NCI-H2171 (cell line): ENCODE results near the gene CLDN11.

Source experiments
- DNase-seq: peaks from one replicate; lab custom pipeline; 2025; lab: John Stamatoyannopoulos, UW

CLDN11 gene

DNA sequence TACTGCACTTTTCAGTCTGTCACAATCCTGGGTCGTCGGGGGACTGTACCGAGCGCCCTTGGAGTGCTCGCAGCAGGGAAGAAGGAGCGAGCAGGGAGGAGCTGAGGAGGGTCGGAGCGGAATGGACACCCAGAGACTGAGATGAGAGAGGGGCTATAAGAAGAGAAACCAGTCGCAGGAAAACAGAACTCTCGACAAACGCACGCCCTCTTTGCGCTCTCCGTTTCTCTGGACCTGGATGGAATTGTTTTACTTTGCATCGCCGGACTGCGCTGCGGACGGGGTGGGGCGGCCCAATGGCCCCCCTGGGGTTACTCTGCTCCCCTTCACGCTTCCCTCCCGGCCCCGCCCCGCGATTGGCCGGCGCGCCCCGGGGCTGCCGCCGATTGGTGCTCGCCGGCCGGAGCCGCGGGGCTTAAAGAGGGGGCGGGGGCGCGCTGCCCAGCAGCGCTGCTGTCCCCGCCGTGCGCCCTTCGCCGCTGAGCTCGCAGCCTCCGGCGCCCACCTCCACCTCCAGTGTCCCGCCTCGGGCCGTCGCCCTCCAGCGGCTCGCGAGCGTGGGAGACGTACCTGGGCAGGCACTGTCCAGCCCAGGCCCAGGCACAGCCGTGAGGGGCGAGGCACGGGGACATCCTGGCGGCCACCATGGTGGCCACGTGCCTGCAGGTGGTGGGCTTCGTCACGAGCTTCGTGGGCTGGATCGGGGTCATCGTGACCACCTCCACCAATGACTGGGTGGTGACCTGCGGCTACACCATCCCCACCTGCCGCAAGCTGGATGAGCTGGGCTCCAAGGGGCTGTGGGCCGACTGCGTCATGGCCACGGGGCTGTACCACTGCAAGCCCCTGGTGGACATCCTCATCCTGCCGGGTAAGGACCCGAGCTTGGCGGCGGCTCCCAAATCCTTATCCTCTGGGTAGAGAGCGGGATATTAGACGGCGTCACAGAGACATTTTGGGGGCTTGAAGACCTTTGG is at the start of gene CLDN11:
CLDN11 (plus strand) TSS at position 447 of the 977 bp plus-strand sequence; CDS start at position 646, 199 bp downstream.
- no peak for DNase-seq

DNA sequence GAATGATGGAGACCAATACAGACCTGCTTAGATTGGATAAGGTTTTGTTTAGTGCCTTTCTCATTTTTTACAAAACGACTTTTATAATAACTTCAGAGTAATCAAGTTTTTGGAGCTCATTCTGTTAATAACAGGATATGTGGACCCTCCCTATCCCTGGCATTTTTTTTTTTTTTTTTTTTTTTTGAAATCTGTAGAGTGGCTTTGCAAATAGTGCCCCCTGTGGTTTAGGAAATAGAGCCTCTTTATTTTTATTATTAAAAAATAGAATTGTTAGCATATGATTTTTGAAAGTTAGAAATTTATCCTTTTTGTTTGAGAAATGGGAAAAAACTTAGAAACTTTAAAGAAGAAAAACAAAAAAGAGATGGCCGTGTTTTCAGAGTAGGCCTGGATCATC is 49.7 kb upstream of the CLDN11 start:
- DNase-seq = no peak

DNA sequence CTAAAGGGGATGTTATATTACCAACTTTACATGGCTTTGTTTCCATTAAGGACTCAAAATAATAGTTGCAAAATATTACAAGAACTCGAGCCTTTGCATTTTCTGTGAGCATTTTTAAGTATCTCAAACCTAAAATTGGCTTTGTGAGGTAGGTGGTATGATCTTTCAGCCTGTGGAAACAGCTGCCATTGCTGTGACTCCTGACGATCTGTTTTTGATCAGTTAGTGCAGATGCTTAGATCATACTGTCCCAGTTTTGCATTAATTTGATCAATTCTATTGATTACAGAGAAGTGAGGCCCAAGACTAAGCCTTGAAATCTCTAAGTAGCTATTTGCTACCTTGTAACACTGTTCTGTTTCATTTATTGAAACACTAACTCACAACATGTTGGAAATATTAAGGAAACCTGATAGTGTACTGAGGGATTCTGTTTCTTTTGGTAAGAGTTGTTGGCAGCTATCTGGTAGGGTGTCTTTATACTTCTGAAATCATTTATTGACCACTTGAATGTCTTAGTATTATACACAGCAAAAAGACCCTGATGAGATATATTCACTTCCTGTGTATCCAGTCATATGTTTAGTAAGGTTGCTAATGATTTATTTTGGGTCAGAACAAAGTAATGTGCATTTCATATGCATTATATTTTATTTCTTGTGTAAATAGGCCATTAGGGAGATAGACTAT is 46.3 kb upstream of the CLDN11 start:
- DNase-seq = no peak

DNA sequence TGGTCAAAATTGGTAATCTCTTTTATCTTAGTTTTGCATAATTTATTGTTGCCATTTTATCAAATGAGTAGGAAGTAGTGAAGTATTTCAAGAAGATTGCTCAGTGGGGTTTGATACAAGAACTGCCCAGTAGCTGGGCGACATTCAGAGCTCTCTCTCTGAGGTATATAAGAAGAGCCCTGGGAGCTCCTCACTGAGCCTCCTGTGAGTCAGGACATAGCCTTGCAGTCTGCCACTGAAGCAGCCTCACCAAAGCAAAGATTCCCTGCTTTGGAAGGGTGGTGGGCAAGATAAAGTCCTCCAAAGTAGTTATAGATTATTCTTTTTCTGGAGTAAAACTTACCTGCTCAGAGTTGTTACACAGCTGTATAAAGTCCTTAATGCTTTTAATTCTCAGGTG is 35.1 kb upstream of the CLDN11 start:
- DNase-seq = no peak

DNA sequence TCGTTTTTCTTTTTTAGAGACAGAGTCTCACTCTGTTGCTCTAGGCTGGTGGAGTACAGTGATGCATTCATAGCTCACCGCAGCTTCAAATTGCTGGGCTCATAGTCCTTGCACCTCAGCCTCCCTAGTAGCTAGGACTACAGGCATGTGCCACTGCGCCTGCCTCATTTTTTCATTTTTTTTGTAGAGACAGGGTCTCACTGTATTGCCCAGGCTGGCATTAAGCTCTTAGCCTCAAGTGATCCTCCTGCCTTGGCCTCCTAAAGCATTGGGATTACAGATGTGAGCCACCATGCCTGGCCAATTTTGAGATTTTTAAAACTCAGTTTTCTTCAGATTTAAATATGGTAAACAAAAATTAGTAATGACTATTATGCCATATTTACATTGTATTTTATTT is 32.2 kb upstream of the CLDN11 start:
- DNase-seq = no peak

DNA sequence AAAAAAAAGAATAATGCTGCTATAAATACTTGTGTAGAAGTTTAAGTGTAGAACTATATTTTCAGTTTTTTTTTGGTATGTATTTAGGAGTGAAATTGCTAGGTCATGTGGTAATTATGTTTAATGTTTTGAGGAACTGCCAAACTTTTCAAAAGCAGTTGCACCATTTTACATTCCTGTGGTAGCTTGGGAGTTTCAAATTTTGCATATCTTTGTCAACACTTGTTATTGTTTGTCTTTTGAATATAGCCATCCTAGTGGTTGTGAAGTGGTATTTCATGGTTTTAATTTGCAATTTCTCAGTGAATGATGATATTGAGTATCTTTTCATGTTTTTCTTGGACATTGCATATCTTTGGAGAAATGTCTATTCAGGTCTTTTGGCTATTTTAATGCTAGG is 30.7 kb upstream of the CLDN11 start:
- DNase-seq = no peak

DNA sequence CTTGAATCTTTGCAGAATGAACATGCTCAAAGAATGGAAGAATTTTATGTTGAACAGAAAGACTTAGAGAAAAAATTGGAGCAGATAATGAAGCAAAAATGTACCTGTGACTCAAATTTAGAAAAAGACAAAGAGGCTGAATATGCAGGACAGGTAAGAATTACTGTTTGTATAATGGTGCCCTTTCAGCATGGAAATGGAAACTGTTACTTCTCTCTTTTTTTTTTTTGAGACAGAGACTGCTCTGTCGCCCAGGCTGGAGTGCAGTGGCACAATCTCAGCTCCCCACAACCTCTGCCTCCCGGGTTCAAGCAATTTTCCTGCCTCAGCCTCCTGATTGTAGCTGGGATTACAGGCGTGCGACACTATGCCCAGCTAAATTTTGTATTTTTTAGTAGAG is 27.6 kb upstream of the CLDN11 start:
- DNase-seq = no peak

DNA sequence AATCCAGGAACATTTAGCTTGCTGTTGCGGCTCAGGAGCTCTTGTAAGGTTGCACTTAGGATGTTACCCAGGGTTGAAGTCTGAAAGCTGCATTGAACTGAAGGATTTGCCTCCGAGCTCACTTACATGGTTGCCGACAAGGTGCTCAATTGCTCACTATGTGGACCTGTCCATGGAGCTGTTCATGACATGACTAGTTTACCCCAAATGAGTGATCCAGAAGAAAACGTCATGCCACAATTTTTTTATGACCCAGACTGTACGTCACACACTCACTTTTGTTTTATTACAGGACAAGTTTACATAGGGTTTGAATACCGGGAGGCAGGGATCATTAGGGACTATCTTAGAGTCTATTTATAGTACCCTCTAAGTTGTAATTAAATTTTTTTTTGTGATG is 21.0 kb upstream of the CLDN11 start:
- DNase-seq = no peak

DNA sequence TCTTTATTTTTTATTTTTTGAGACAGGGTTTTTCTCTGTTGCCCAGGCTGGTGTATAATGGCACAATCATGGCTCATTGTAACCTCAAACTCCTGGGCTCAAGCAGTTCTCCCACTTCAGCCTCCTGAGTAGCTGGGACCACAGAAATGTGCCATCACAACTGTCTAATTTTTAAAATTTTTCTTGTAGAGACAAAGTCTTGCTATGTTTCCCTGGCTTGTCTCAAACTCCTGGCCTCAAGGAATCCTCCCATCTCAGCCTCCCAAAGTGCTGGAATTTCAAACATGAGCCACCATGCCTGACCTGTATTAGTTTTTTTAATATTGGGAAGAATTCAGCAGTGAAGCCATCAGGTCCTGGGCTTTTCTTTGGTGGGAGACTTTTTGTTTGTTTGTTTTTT is 13.6 kb upstream of the CLDN11 start:
- no peak for DNase-seq

DNA sequence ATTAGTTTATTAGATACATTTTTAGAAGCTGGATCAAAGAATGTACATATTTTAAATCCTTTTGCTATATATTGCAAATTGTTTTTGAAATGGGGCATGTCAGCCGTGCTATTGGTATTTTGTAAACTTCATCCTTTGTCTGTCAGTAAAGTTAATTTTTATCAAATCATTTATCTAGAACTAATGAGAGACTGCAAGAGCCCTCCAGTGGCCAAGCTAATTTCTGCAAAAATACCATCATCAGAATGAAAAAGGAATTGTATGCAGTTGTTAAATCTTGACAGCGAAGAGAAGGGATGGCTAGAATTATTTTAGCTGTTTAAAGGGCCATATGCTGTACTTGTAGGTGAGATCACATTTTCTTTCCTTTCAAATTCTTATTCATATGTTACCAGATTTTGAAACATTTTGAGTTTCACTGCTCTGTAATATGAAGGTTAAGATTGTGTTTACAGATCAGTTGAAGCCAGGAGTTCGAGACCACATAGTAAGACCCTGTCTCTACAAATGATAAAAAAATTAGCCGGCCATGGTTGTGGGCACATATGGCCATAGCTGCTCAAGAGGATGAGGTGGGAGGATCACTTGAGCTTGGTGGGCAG is 8.1 kb upstream of the CLDN11 start:
- DNase-seq = peak; percentile 17

DNA sequence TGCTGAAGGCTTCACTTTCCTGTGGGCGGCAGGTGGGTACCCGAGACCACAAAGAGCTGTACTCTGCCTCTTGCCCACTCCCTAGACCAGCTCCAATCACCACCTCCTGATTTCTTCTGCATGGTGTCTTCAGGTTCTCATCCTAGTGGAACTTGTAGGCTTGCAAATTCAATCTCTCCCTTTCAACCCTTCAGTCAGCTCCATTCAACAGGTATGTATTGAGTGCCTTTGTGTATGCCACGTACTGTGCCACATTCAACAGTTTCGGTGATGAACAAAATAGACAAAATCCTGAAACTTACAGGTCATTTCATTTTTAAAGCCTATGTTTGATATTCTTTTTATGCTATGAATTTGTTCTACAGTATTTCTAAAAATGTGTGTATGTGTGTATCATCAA is 5.4 kb upstream of the CLDN11 start:
- no peak for DNase-seq

DNA sequence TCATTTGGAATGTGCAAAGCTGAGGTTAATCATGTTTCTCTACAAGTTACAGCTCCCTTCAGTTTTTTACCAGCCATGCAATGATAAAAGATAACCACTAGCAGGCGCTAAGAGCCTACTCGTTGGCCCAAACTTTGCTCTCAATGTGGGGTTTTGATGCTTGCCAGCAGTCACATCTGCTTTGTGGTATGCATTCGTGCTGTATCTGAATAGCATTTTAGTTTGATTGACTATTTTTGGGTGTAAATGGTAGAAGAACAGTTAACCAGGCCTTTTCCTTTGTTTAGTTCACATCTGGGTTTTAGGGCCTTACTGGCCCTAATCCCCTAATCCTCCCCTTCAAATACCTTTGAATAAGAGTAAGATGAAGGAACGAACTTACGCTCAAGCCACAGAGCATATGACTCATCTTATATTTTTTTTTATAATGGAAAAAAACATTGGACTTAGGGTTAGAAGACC is 4.4 kb upstream of the CLDN11 start:
- peak; percentile 47 for DNase-seq

DNA sequence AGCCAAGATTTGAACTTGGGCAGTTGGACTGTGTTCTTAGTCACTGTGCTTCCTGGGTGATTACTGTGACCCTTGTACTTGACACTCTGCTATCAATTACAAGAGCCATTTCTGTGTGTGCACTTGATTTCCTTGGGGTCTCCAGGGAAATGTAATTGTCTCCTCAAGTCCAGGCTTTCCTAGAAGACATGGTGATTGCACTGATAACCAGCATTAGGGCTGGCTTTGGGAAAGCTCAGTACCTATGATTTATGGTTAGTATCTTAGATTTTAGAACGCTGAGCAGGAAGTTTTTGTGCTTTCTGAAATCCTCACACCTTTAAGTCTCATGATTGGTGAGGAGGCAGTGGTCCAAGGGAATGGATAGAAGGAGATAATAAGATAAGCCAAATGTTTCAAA is 1.6 kb upstream of the CLDN11 start:
- DNase-seq = no peak

DNA sequence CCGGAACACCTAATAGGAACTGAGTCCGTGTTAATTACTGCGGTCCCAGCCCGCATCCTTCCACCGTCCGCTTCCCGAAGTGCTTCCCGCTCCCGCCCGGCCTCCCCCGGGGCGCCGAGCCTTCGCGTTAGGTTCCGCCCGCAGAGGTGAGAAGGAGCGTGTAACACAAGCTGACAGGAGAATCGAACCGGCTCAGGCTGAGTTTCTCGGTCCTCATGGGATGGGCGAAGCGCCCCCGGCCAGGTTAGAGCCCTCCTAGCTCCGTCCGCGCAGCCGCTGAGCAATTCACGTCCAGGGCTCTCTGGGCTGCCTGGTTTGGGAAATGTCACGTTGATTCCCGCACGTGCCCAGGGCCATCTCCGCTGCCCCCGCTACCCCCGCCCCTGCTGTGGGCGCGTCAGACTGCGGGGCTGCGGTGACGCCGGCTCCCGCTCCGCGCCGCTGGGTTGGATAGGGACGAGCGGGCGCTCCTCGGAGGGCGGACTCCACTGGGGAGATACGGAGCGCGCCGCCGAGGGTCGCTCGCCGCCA is 954 bp downstream of the CLDN11 start:
- no peak for DNase-seq

DNA sequence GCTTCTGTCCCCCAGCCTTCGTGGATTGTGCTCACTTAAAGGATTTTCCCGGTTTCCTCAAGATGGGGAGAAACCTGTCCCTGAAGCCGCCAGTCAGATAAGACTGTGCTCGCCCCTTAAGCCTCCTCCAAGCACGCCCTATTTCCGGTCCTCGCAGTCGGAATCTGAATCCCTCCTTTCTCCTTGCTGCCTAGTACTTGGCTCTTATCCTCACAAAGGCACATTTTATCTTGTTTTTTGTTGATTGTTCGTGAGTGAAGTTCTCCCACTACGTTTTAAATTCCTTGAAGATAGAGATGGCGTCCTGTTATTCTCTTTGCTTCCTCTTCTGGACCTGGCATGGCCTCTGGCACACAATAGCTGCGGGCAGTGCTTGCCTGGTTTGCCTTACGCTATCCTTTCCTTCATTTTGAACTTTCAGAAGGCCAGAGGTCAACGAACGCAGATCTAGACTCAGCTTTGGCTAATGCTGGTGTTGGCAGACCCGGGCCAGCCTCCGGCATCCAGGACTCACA is 1.7 kb downstream of the CLDN11 start:
- DNase-seq = no peak

DNA sequence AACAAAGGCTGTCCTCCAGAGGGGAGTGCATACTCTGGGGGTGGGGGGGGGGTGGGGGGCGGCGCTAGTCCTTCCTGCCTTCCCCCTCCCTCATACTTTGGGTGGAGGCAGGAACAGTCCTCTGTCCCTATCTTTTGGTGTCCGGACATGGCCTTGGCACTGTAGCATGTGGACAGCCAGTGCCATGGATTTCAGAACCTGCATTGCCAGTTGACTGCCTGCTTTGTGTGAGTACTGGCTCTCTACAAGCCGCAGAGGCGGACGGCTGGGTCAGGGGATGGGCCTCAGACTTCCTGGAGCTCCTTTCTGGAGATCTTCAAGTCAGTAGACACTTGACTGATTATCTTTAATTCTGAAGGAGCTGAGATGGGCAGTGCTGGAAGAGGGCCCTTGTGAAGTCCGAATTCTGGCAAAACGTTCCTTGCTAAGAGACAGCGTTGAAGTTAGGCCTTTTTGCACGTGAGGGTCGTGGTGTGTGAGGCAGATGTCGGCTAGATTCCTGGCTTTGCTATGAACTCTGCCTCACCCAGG is 2.5 kb downstream of the CLDN11 start:
- DNase-seq = no peak

DNA sequence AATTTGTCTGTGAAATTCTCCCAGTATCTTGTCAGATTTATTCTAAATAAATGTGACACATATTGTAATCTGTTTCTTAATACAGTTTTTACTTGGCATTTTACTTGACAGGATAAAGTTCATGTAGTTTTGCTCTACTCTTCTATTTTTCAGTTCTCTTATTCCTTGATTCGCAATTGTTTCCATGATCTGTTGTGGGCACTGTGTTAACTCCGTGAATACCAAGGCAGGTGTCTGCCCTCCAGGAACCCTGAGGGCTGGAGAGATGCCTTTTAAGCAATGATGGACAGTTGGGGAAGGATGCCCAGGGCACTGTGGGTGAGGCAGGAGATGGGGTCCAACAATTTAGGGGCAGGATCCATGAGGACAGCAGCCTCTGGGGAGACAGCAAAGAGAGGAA is 3.1 kb downstream of the CLDN11 start:
- DNase-seq = no peak

DNA sequence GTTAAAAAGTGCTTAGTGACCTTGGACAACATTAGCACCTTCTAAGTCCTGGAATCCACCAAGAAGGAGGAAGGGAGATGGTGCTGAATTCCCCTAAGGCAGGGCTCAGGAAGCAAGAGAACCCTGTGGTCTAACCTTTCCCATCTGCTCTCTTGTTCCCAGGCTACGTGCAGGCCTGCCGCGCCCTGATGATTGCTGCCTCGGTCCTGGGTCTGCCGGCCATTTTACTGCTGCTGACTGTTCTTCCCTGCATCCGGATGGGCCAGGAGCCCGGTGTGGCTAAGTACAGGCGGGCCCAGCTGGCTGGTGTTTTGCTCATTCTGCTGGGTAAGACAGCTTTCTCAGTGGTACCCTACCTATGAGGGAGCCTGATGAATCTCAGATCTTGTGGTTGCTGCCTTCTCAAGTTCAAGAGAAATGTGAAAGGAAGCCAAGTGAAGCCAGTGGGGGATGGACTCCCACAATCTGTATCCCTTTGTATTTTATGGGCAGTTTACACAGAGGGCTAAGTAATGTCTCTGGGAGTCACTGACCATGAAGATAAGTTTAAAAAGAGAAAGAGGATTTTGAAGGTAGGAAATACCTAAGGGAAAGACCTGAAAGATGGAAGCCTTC is 4.4 kb downstream of the CLDN11 start:
- no peak for DNase-seq

DNA sequence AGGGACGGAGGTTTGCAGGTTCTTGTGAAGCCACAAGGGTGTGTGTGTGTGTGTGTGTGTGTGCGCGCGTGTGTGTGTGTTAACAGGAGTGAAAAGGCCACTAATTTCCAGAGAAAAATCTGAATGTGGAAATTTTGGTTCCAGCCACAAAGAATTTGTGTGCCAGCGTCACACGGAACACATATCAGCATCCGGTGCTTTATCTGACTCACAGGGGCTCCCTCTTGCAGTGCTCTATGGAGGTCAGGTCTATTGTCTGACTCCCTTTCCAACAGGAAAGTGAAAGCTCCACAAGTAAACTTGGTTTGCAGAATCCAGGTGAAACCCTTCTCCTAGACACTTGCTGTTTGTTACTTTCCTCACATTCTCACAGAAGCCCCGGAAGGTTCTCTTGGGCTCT is 6.2 kb downstream of the CLDN11 start:
- no peak for DNase-seq

DNA sequence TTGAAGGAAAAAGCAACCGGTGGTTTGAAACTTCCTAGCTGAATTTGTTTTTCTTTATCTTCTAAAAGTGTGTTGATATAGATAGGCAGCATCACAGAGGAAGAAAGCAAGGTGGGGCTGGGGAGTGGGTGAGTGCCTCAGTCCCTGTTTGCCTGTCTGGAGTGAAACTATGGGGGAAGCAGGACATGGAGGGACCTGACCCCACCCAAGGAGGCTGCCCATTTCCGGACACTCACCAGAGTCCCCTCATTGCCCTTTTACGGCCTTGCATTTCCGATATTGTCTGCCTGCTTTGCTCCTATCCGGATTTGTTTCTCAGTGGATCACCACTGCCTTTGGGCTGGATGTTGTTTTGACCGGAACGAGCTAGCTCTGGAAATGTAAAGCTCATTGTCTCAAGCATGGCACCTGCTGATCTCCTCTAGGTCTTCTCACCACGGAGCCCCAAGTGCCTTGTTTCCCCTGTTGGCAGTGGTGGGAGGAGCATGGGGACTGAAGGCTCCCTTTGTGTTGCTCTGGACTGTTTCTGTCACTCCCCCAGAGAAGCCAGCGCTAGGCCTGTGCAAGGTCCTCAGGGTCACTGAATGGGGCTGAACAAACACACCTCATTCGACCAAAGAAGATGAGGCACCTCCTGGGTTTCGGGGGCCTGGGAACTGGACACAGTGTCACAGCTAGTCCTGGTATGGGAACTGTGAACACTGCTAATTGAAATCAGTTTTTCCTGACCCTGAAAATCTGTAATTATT is 7.0 kb downstream of the CLDN11 start:
- no peak for DNase-seq

DNA sequence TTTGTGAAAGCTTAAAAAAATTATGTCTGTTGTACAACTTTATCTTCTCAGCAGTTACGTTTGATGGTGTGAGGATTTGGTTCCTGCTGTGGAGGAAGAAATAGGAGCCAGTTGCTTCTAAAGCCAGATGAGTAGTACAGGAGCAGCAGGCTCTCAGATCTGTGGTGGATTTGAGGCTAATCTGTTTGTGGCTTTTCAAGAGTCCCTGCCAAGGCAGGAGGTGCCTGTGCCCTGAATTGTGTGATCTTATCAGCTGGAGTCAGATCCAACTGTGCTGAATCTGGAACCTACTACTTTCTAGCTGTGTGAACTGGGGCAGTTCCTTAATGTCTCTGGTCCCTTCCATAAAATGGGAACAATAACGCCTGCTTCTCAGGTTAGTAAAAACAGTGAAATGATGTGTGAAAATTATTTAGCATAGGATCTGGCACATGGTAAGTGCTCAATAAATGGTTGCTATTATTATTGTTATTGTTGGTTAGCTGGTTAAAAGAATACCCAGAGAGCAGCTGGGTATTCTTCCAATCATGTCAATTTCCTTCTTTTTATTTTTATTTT is 7.7 kb downstream of the CLDN11 start:
- DNase-seq = no peak
